Right renal pelvis (tissue), 4 donors: ENCODE measurements around the gene FMO1. TPM values are rescaled to one million over a fixed set of nuclear protein-coding genes. Genes with fewer than 3 reads are reported as not detected.
"Not testable (repeated sequence)": the region's sequence is repeated elsewhere in the genome, so short reads cannot be mapped to it uniquely, and the experiment has no call there.

Source experiments
- DNase-seq, 4 donors: peaks; one replicate each; pipeline ENCODE4 v3.0.0-alpha.2; 2013; ENCODE audit warnings: low read depth in 4 of 4, low spot score in 3 of 4, missing footprints in 1 of 4
- polyA plus RNA-seq, 4 donors: library from polyadenylated mRNA; unstranded; fragments of 120-200 nt; gene quantifications; one replicate each; pipeline ENCODE4 v1.2.1, GENCODE V29; 2013; ENCODE audit not compliant: insufficient read length in 4 of 4

The FMO1 gene
- polyA plus RNA-seq, 4 donors: 144 to 239 (median 178) TPM

GRCh38 chr1:171233183-171233582, 15.1 kb upstream of the FMO1 start:
- no peak for DNase-seq

- DNase-seq: not testable (repeated sequence)
Measured at GRCh38 chr1:171236231-171236630, 12.1 kb upstream of the FMO1 start.

- DNase-seq: no peak
Measured at GRCh38 chr1:171243878-171244277, 4.4 kb upstream of the FMO1 start.

- no peak for DNase-seq
Measured at GRCh38 chr1:171245458-171246064, 2.7 kb upstream of the FMO1 start.

GRCh38 chr1:171247501-171247900, 793 bp upstream of the FMO1 start:
- no peak for DNase-seq

GRCh38 chr1:171248841-171249240, 547 bp downstream of the FMO1 start:
- no peak for DNase-seq

GRCh38 chr1:171250263-171250662, 2.0 kb downstream of the FMO1 start:
- DNase-seq: no peak

- DNase-seq: no peak
Measured at GRCh38 chr1:171251042-171251951, 3.0 kb downstream of the FMO1 start.

- no peak for DNase-seq
Measured at GRCh38 chr1:171251952-171252300, 3.6 kb downstream of the FMO1 start.

GRCh38 chr1:171252482-171252881, 4.2 kb downstream of the FMO1 start:
- DNase-seq: no peak

- no peak for DNase-seq
Measured at GRCh38 chr1:171254859-171255258, 6.6 kb downstream of the FMO1 start.

- DNase-seq: no peak
Measured at GRCh38 chr1:171256940-171257606, 8.8 kb downstream of the FMO1 start.

GRCh38 chr1:171257607-171258076, 9.3 kb downstream of the FMO1 start:
- no peak for DNase-seq

- DNase-seq: no peak
Measured at GRCh38 chr1:171258429-171258828, 10.1 kb downstream of the FMO1 start.

- DNase-seq: no peak
Measured at GRCh38 chr1:171258943-171259342, 10.6 kb downstream of the FMO1 start.

GRCh38 chr1:171261336-171261735, 13.0 kb downstream of the FMO1 start:
- DNase-seq: no peak

- DNase-seq: no peak
Measured at GRCh38 chr1:171263901-171264300, 15.6 kb downstream of the FMO1 start.

- no peak for DNase-seq
Measured at GRCh38 chr1:171265686-171266085, 17.4 kb downstream of the FMO1 start.

GRCh38 chr1:171266930-171267329, 18.6 kb downstream of the FMO1 start:
- DNase-seq: no peak

- no peak for DNase-seq
Measured at GRCh38 chr1:171267391-171267790, 19.1 kb downstream of the FMO1 start.

GRCh38 chr1:171270806-171271205, 22.5 kb downstream of the FMO1 start:
- DNase-seq: no peak
